Gastrocnemius medialis (tissue), 4 donors: ENCODE measurements around the gene PGC.

Experiments used
- POLR2A ChIP-seq, 2 donors: fragments of 450-650 bp; IDR thresholded peaks; one replicate each; pipeline ENCODE4 v1.6.1; 2017; ENCODE audit warnings: antibody characterized with exemption in 2 of 2, mild to moderate bottlenecking in 2 of 2, moderate library complexity in 2 of 2
- TF ChIP-seq, protein P1 (sequence below), 5 experiments: fragments of 450-650 bp in 3 of 5; fragments of 200-600 bp in 2 of 5; sonication (generic) in 2 of 5; IDR thresholded peaks in 4 of 5; conservative IDR thresholded peaks in 1 of 5; 1 replicate in 4 of 5; 2 replicates in 1 of 5; pipeline ENCODE4 v1.5.1; 2016 to 2019; ENCODE audit warnings: antibody characterized with exemption in 5 of 5, mild to moderate bottlenecking in 3 of 5, moderate library complexity in 3 of 5

DNA sequence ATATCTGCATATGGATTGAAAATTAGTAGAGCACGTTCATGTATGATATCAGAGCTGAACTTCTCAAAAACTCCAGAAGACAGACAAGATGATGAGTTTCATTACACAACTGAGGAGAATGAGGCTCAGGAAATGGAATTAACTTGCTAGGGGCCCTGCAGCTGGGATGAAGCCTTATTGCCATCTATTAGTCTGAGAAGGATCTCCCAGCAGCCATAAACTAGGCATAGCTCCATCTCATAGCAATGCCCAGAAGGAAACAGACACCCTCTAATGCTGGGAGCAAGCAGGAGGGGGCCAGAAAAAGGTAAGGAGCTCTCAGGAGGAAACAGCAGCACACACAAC lies 29.8 kb downstream of the PGC start:
- TF ChIP-seq, protein P1, sequence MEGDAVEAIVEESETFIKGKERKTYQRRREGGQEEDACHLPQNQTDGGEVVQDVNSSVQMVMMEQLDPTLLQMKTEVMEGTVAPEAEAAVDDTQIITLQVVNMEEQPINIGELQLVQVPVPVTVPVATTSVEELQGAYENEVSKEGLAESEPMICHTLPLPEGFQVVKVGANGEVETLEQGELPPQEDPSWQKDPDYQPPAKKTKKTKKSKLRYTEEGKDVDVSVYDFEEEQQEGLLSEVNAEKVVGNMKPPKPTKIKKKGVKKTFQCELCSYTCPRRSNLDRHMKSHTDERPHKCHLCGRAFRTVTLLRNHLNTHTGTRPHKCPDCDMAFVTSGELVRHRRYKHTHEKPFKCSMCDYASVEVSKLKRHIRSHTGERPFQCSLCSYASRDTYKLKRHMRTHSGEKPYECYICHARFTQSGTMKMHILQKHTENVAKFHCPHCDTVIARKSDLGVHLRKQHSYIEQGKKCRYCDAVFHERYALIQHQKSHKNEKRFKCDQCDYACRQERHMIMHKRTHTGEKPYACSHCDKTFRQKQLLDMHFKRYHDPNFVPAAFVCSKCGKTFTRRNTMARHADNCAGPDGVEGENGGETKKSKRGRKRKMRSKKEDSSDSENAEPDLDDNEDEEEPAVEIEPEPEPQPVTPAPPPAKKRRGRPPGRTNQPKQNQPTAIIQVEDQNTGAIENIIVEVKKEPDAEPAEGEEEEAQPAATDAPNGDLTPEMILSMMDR (IDR thresholded peaks at IDR 0.05 in 4 of 5, conservative IDR thresholded peaks at IDR 0.05 in 1 of 5) = no peak
- no peak for TF ChIP-seq POLR2A (IDR thresholded peaks at IDR 0.05)
